Astrocyte (in vitro differentiated cells and primary cell): ENCODE data around the gene CCDC141. TPM values are rescaled to one million over a fixed set of nuclear protein-coding genes. Genes with fewer than 3 reads are reported as not detected.

Experiments used
- DNase-seq: peaks from one replicate; pipeline ENCODE4 v3.0.0-alpha.2; 2010; ENCODE audit warnings: low read depth
- FAIRE-seq: peaks from 2 replicates; lab custom pipeline; 2011; peaks lifted over from hg19 to GRCh38; lab: Jason Lieb, UNC
- H2AFZ ChIP-seq: 2 replicates; pipeline ENCODE4 v1.6.0; 2012; ENCODE audit warnings: low read depth, low read length, inconsistent platforms
- H3K27ac ChIP-seq: 2 replicates; pipeline ENCODE4 v1.5.1; 2011; ENCODE audit warnings: low read depth, low read length, inconsistent platforms
- H3K27me3 ChIP-seq: 2 replicates; pipeline ENCODE4 v1.6.0; 2011; ENCODE audit warnings: low read length, inconsistent platforms; ENCODE audit not compliant: insufficient read depth
- H3K36me3 ChIP-seq: 2 replicates; pipeline ENCODE4 v1.5.1; 2011; ENCODE audit warnings: low read length, inconsistent platforms; ENCODE audit not compliant: insufficient read depth
- H3K4me1 ChIP-seq: 2 replicates; pipeline ENCODE4 v1.5.1; 2011; ENCODE audit warnings: low read length, inconsistent platforms; ENCODE audit not compliant: insufficient read depth
- H3K4me2 ChIP-seq: 2 replicates; pipeline ENCODE4 v1.6.0; 2012; ENCODE audit warnings: low read length, inconsistent platforms
- H3K4me3 ChIP-seq: 2 replicates; pipeline ENCODE4 v1.5.1; 2011; ENCODE audit warnings: low read depth, mild to moderate bottlenecking, low read length, inconsistent platforms; ENCODE audit not compliant: insufficient read depth
- H3K79me2 ChIP-seq: 2 replicates; pipeline ENCODE4 v1.6.0; 2012; ENCODE audit warnings: mild to moderate bottlenecking, low read length, inconsistent platforms; ENCODE audit not compliant: insufficient read depth
- H3K9ac ChIP-seq: 2 replicates; pipeline ENCODE4 v1.6.0; 2012; ENCODE audit warnings: mild to moderate bottlenecking, low read length, inconsistent platforms
- H3K9me3 ChIP-seq: 2 replicates; pipeline ENCODE4 v1.5.1; 2012; ENCODE audit warnings: low read depth, mild to moderate bottlenecking, low read length, inconsistent platforms; ENCODE audit not compliant: insufficient read depth
- H4K20me1 ChIP-seq: 2 replicates; pipeline ENCODE4 v1.6.0; 2012; ENCODE audit warnings: low read length, inconsistent platforms; ENCODE audit not compliant: insufficient read depth
- H3K27ac Mint-ChIP-seq: one replicate; pipeline ENCODE4 v1.8.0; 2021; ENCODE audit warnings: mild to moderate bottlenecking, mixed read lengths; ENCODE audit not compliant: unreplicated experiment
- H3K27me3 Mint-ChIP-seq: one replicate; pipeline ENCODE4 v1.8.0; 2021; ENCODE audit warnings: low read depth, mixed read lengths; ENCODE audit not compliant: unreplicated experiment
- H3K36me3 Mint-ChIP-seq: one replicate; pipeline ENCODE4 v1.8.0; 2021; ENCODE audit warnings: low read depth, mixed read lengths; ENCODE audit not compliant: unreplicated experiment
- H3K4me1 Mint-ChIP-seq: one replicate; pipeline ENCODE4 v1.8.0; 2021; ENCODE audit warnings: low read depth, mixed read lengths; ENCODE audit not compliant: unreplicated experiment
- H3K4me3 Mint-ChIP-seq: one replicate; pipeline ENCODE4 v1.8.0; 2021; ENCODE audit warnings: mild to moderate bottlenecking, moderate library complexity, mixed read lengths; ENCODE audit not compliant: unreplicated experiment
- H3K9me3 Mint-ChIP-seq: one replicate; pipeline ENCODE4 v1.8.0; 2021; ENCODE audit warnings: mild to moderate bottlenecking, mixed read lengths; ENCODE audit not compliant: unreplicated experiment
- CTCF ChIP-seq: IDR thresholded peaks from 2 replicates; pipeline ENCODE4 v1.5.1; 2011; ENCODE audit warnings: low read depth, mild to moderate bottlenecking, inconsistent platforms, low read length, moderate library complexity; ENCODE audit not compliant: insufficient read depth
- EZH2 ChIP-seq: IDR thresholded peaks from 2 replicates; pipeline ENCODE4 v1.6.1; 2012; ENCODE audit warnings: mild to moderate bottlenecking, low read length, inconsistent platforms; ENCODE audit not compliant: insufficient read depth
- total RNA-seq: library from RNA; stranded (reverse); gene quantifications from 2 replicates; pipeline ENCODE4 v1.2.1, GENCODE V29; 2021

Gene CCDC141
- total RNA-seq, 1 donor from 2014 or later = 0.18 TPM

- Histone ChIP-seq H3K4me3 (no peak overlapping the region), H3K27me3 (no peaks in the 10 kb centered on the region), H4K20me1 (no peaks in the 10 kb centered on the region), H3K79me2 (no peaks in the 10 kb centered on the region), H3K36me3 (no peaks in the 10 kb centered on the region), H3K4me1 (peaks cover 5% of the 10 kb centered on the region), H3K9ac (no peak overlapping the region), H3K27ac (no peak overlapping the region), H3K4me2 (no peak overlapping the region), H3K9me3 (no peaks in the 10 kb centered on the region), H2AFZ (peak overlapping the region; percentile 19)
- FAIRE-seq = peak; percentile 66
- Mint-ChIP-seq H3K36me3 (no peaks in the 10 kb centered on the region), H3K4me1 (no peaks in the 10 kb centered on the region), H3K4me3 (no peak overlapping the region), H3K9me3 (no peaks in the 10 kb centered on the region), H3K27ac (no peak overlapping the region), H3K27me3 (no peaks in the 10 kb centered on the region)
- peak; percentile 17 for DNase-seq
- TF ChIP-seq CTCF (no peak), EZH2 (no peak)
Measured at GRCh38 chr2:178829299-178829960, 220.5 kb downstream of the CCDC141 start.

GRCh38 chr2:178828486-178828881 is 221.5 kb downstream of the CCDC141 start:
- no peak overlapping the region for H3K4me2 ChIP-seq
- H3K4me1 Mint-ChIP-seq = no peaks in the 10 kb centered on the region
- no peaks in the 10 kb centered on the region for H3K9me3 ChIP-seq
- H3K4me3 ChIP-seq = no peak overlapping the region
- H3K4me1 ChIP-seq = peaks cover 5% of the 10 kb centered on the region
- H3K9ac ChIP-seq = no peak overlapping the region
- no peaks in the 10 kb centered on the region for H3K36me3 ChIP-seq
- DNase-seq = no peak
- FAIRE-seq = no peak
- H3K27me3 ChIP-seq = no peaks in the 10 kb centered on the region
- TF ChIP-seq CTCF (no peak), EZH2 (no peak)
- H3K27ac Mint-ChIP-seq = no peak overlapping the region
- H3K27me3 Mint-ChIP-seq = no peaks in the 10 kb centered on the region
- H2AFZ ChIP-seq = no peak overlapping the region
- H3K36me3 Mint-ChIP-seq = no peaks in the 10 kb centered on the region
- no peak overlapping the region for H3K4me3 Mint-ChIP-seq
- no peak overlapping the region for H3K27ac ChIP-seq
- H3K9me3 Mint-ChIP-seq = no peaks in the 10 kb centered on the region
- no peaks in the 10 kb centered on the region for H3K79me2 ChIP-seq
- no peaks in the 10 kb centered on the region for H4K20me1 ChIP-seq

- Histone ChIP-seq H3K9ac (no peak overlapping the region), H3K4me3 (no peak overlapping the region), H3K4me1 (peaks cover 5% of the 10 kb centered on the region), H4K20me1 (no peaks in the 10 kb centered on the region), H2AFZ (no peak overlapping the region), H3K4me2 (no peak overlapping the region), H3K36me3 (no peaks in the 10 kb centered on the region), H3K27me3 (no peaks in the 10 kb centered on the region), H3K27ac (no peak overlapping the region), H3K9me3 (no peaks in the 10 kb centered on the region), H3K79me2 (no peaks in the 10 kb centered on the region)
- Mint-ChIP-seq H3K4me3 (no peak overlapping the region), H3K36me3 (no peaks in the 10 kb centered on the region), H3K9me3 (no peaks in the 10 kb centered on the region), H3K27ac (no peak overlapping the region), H3K27me3 (no peaks in the 10 kb centered on the region), H3K4me1 (no peaks in the 10 kb centered on the region)
- TF ChIP-seq EZH2 (no peak), CTCF (no peak)
- FAIRE-seq (no peak), DNase-seq (no peak)
Measured at GRCh38 chr2:178827739-178828485, 222.0 kb downstream of the CCDC141 start.
